Measurements from ENCODE around the gene ARHGAP12.

Gene ARHGAP12

DNA sequence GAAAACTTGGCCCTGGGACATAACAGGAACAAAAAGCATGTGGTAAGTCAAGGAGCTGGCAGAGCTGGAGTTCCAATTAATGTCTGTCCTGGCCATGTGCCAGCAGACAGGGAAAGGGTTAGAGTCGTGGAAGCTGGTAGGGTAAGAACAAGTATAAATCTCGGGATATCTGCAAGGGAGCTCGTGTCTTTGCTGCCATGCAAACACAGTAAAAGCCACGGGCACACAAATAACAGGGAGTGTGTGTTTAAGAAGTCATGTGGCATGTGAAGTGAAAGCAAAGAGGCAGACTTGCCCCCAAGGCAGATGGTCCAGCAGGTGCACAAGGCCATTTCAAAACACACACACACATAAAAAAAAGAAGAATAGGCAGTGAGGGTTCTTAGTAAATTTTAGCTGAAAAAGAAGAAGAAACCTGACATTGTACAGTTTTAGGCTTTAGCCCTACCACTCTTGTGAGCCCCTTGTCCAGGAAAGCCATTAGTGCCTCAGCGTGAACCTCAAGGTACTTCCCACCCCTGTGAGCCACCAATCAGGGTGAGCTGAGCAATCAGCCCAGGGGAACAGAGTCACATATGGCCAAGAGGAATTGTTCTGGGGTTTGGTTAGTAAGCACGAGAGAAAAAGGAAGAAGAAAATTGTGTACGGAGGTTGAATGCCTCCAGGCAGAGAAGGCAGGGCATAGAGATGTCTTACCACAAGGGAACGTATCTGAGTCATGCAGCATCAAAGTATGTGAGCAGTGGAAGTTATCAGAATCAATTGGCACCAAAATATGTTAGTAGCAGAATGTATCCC lies 32.8 kb upstream of the ARHGAP12 start:
- no peaks in the 10 kb centered on the region for H3K36me3 ChIP-seq (ENCODE audit: insufficient read depth, low read length)
- no peaks in the 10 kb centered on the region for H3K9me3 ChIP-seq (ENCODE audit: insufficient read depth, low read depth, low read length)
- no peaks in the 10 kb centered on the region for H3K27me3 ChIP-seq (ENCODE audit: insufficient read depth, low read length)
- H3K4me1 ChIP-seq (ENCODE audit: insufficient read depth, low read length): no peaks in the 10 kb centered on the region
- H3K27ac ChIP-seq (ENCODE audit: low read depth, low read length): no peak overlapping the region
- no peak overlapping the region for H3K4me3 ChIP-seq (ENCODE audit: low read length)
- no peak overlapping the region for H3K9ac ChIP-seq (ENCODE audit: low read depth, low read length)
- 90% methylated on average over 8 of the region's 8 CpGs for WGBS

DNA sequence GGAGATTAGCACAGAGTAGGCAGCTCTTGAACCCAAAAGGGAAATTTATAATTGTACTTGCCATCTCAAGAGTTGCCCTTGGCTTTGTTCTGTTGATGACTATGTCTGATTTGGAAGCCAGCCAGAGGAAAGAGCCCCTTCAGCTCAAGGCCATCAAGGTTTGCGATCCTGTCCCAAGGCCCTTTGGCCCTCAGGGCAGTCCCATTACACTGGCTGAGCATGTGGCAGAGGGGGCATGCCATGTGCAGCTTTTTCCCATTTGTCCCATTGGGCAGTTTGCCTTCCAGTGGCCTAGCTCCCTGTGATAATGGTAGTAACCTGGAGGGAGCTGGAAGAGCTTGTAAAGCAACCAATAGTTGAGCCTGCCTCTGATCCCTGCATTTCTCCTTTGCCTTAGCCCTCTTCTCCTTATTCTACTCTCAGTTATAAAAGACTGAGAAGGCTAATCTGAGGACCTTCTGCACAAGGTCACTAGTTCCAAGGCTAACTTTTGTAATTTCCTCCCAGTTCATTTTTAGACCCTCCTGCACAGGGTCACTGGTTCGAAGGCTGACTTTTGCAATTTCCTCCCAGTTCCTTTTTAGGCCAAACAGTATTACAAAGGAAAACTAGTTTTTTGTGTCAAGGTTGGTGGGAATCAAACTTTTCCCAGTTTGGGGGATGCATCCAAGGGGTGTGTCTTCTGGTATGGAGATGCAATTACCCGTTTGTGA lies 31.0 kb upstream of the ARHGAP12 start:
- no peak overlapping the region for H3K9ac ChIP-seq (ENCODE audit: low read depth, low read length)
- 79% methylated on average over 3 of the region's 3 CpGs for WGBS
- H3K9me3 ChIP-seq (ENCODE audit: insufficient read depth, low read depth, low read length): peaks cover 5% of the 10 kb centered on the region; the same call in 1 of the 2 replicates
- no peaks in the 10 kb centered on the region for H3K27me3 ChIP-seq (ENCODE audit: insufficient read depth, low read length)
- no peaks in the 10 kb centered on the region for H3K36me3 ChIP-seq (ENCODE audit: insufficient read depth, low read length)
- no peaks in the 10 kb centered on the region for H3K4me1 ChIP-seq (ENCODE audit: insufficient read depth, low read length)
- no peak overlapping the region for H3K27ac ChIP-seq (ENCODE audit: low read depth, low read length)
- no peak overlapping the region for H3K4me3 ChIP-seq (ENCODE audit: low read length)

DNA sequence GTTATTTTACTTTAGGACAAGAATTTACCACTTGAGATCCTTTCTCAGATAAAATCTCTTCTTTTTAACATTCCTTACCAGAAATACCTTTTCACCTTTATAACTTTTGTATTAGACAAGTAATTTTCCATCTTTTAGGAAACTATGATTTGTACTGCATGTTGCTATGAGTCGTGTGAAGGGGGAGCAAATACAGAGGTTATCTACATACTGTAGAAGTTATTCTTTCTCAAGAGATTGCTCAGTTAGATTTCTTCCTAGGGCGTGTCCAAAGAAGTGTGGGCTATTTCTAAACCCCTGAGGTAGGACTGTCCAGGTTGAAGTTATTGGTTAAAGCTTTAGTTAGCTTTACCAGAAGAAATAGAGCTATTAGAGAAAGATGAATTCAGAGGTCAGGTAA lies 30.2 kb upstream of the ARHGAP12 start:
- H3K27me3 ChIP-seq (ENCODE audit: insufficient read depth, low read length): no peaks in the 10 kb centered on the region
- no peak overlapping the region for H3K4me3 ChIP-seq (ENCODE audit: low read length)
- no peak overlapping the region for H3K9ac ChIP-seq (ENCODE audit: low read depth, low read length)
- 81% methylated on average over 2 of the region's 2 CpGs for WGBS
- H3K36me3 ChIP-seq (ENCODE audit: insufficient read depth, low read length): no peaks in the 10 kb centered on the region
- H3K4me1 ChIP-seq (ENCODE audit: insufficient read depth, low read length): no peaks in the 10 kb centered on the region
- H3K9me3 ChIP-seq (ENCODE audit: insufficient read depth, low read depth, low read length): peaks cover 10% of the 10 kb centered on the region; the same call in 1 of the 2 replicates
- no peak overlapping the region for H3K27ac ChIP-seq (ENCODE audit: low read depth, low read length)

DNA sequence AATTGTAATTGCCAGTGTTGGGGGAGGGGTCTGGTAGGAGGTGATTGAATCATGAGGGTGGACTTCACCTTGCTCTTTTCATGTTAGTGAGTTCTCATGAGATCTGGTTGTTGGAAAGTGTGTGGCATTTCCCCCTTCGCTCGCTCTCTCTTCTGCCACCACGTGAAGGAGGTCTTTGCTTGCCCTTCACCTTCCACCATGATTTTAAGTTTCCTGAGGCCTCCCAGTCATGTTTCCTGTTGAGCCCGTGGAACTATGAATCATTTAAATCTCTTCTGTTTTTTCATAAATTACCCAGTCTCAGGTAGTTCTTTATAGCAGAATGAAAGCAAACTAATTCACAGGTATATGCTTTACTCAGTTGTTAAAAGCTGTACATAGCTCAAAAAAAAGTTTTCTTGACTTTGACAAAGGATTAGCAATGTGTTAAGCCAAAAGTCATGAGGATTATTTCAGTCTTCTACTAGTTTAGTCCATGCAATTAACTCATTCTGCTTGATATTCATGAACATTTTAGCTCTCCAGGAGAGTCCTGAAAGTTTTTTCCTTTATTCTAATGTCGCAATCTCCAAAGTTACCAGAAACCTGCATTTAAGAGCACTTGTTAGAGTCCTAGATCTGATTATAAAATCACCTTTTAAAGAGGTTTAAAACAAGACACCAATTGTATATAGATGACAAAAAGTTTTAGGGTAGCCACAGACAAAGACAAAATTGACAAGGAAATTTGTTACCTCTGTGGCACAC lies 27.7 kb upstream of the ARHGAP12 start:
- Histone ChIP-seq H3K9me3 (ENCODE audit: insufficient read depth, low read depth, low read length) (peaks cover 15% of the 10 kb centered on the region; the same call in 1 of the 2 replicates), H3K27ac (ENCODE audit: low read depth, low read length) (no peak overlapping the region), H3K9ac (ENCODE audit: low read depth, low read length) (no peak overlapping the region), H3K27me3 (ENCODE audit: insufficient read depth, low read length) (no peaks in the 10 kb centered on the region), H3K36me3 (ENCODE audit: insufficient read depth, low read length) (no peaks in the 10 kb centered on the region), H3K4me1 (ENCODE audit: insufficient read depth, low read length) (no peaks in the 10 kb centered on the region), H3K4me3 (ENCODE audit: low read length) (no peak overlapping the region)
- WGBS: 95% methylated on average over 5 of the region's 5 CpGs

DNA sequence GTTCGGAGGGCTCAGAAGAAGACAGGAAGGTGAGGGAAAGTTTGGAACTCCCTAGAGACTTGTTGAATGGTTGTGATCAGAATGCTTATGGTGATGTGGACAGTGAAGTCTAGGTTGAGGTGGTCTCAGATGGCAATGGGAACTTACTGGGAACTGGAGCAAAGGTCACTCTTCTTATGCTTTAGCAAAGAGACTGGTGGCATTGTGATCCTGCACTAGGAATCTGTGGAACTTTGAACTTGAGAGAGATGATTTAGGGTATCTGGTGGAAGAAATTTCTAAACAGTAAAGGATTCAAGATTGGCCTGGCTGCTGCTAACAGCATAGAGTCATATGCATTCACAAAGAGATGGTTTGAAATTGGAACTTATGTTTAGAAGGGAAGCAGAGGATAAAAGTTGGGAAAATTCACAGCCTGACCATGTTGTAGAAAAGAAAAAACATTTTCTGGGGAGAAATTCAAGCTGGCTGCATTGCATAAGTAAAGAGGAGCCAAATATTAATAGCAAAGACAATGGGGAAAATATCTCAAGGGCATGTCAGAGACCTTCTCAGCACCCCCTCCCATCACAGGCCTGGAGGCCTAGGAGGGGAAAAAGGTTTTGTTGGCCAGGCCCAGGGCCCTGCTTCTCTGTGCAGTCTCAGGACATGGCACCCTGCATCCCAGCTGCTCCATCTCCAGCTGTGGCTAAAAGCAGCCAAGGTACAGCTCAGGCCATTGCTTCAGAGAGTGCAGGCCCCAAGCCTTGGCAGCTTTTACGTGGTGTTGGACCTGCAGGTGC lies 26.0 kb upstream of the ARHGAP12 start:
- Histone ChIP-seq H3K27me3 (ENCODE audit: insufficient read depth, low read length) (no peaks in the 10 kb centered on the region), H3K9me3 (ENCODE audit: insufficient read depth, low read depth, low read length) (peaks cover 15% of the 10 kb centered on the region; the same call in 1 of the 2 replicates), H3K4me1 (ENCODE audit: insufficient read depth, low read length) (no peaks in the 10 kb centered on the region), H3K36me3 (ENCODE audit: insufficient read depth, low read length) (no peaks in the 10 kb centered on the region), H3K4me3 (ENCODE audit: low read length) (no peak overlapping the region), H3K9ac (ENCODE audit: low read depth, low read length) (no peak overlapping the region), H3K27ac (ENCODE audit: low read depth, low read length) (no peak overlapping the region)
- 93% methylated on average over 2 of the region's 2 CpGs for WGBS

DNA sequence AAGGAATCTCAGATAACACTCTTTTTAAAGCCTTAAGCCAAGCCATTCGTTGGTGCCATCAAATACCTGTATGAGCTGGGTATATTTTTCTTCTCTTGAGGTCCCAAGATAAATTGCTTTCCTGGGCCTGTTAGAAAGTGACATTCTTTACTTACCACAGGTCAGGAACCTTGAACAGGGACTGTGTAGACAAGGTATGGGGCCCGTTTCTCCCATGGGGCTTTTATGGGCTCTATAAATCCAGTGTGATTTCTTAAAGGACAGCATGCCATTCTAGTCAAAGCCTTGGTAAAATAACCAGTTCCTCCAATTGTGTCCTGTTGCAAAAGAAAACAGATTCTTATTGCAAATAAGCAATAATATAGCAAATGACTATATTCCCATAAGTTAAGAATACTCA lies 24.8 kb upstream of the ARHGAP12 start:
- no peaks in the 10 kb centered on the region for H3K36me3 ChIP-seq (ENCODE audit: insufficient read depth, low read length)
- H3K27me3 ChIP-seq (ENCODE audit: insufficient read depth, low read length): no peaks in the 10 kb centered on the region
- no peak overlapping the region for H3K9ac ChIP-seq (ENCODE audit: low read depth, low read length)
- no peaks in the 10 kb centered on the region for H3K4me1 ChIP-seq (ENCODE audit: insufficient read depth, low read length)
- peaks cover 15% of the 10 kb centered on the region; the same call in 1 of the 2 replicates for H3K9me3 ChIP-seq (ENCODE audit: insufficient read depth, low read depth, low read length)
- H3K27ac ChIP-seq (ENCODE audit: low read depth, low read length): no peak overlapping the region
- no peak overlapping the region for H3K4me3 ChIP-seq (ENCODE audit: low read length)
- WGBS: 85% methylated on average over 2 of the region's 2 CpGs

DNA sequence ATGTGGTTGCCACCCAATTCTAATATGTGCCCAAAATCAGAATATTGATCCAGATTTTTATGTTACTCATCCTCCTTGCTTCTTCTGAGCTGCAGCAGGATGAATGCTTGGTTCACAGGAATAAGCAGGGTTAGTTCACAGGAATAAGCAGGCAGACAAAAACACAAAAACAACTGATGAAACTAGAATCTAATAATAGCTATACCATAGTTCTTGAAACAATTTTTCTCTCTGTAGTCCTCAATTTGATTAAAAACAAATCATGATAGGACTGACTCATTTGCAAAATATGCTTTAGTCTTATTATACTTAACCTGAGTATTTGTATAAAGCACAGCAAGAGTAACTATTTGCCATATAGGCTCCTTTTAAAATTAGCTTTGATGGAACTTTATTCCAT lies 24.4 kb upstream of the ARHGAP12 start:
- no peak overlapping the region for H3K27ac ChIP-seq (ENCODE audit: low read depth, low read length)
- H3K9ac ChIP-seq (ENCODE audit: low read depth, low read length): no peak overlapping the region
- peaks cover 15% of the 10 kb centered on the region; the same call in 1 of the 2 replicates for H3K9me3 ChIP-seq (ENCODE audit: insufficient read depth, low read depth, low read length)

DNA sequence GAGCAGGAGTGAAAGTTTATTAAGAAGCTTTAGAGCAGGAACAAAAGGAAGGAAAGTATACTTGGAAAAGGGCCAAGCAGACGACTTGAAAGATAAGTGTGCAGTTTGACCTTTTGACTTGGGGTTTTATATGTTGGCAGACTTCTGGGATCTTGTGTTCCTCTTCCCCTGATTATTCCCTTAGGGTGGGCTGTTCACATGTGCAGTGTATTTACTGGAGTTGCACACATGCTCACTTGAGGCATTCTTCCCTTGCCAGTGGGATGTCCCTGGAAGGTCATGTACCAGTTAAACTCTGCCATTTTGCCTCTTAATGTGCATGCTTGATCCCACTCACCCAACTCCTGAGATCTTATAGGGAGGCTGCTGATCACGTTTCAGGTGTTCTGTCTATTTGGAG lies 23.4 kb upstream of the ARHGAP12 start:
- Histone ChIP-seq H3K9ac (ENCODE audit: low read depth, low read length) (no peak overlapping the region), H3K27ac (ENCODE audit: low read depth, low read length) (no peak overlapping the region), H3K27me3 (ENCODE audit: insufficient read depth, low read length) (no peaks in the 10 kb centered on the region), H3K4me1 (ENCODE audit: insufficient read depth, low read length) (no peaks in the 10 kb centered on the region), H3K9me3 (ENCODE audit: insufficient read depth, low read depth, low read length) (peaks cover 15% of the 10 kb centered on the region; the same call in 1 of the 2 replicates), H3K36me3 (ENCODE audit: insufficient read depth, low read length) (no peaks in the 10 kb centered on the region), H3K4me3 (ENCODE audit: low read length) (no peak overlapping the region)
- 93% methylated on average over 2 of the region's 2 CpGs for WGBS

More for the DNA sequence above, 24.4 kb upstream of the ARHGAP12 start:
- H3K4me1 ChIP-seq (ENCODE audit: insufficient read depth, low read length): no peaks in the 10 kb centered on the region
- H3K4me3 ChIP-seq (ENCODE audit: low read length): no peak overlapping the region
- no peaks in the 10 kb centered on the region for H3K36me3 ChIP-seq (ENCODE audit: insufficient read depth, low read length)
- H3K27me3 ChIP-seq (ENCODE audit: insufficient read depth, low read length): no peaks in the 10 kb centered on the region

DNA sequence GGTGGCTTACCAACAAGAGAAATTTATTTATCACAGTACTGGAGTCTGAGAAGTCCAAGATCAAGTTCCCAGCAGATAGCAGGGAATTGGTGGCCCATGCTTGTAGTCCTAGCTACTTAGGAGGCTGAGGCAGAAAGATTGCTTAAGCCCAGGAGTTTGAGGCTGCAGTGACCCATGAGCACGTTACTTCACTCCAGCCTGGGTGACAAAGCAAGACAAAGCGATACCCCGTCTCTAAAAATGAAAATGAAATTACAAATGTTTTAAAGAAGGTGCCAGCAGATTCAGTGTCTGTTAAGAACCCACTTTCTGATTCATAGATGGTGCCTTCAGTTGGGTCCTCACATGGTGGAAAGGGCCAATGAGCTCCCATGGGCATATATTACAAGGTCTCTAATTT lies 20.6 kb upstream of the ARHGAP12 start:
- Histone ChIP-seq H3K9me3 (ENCODE audit: insufficient read depth, low read depth, low read length) (0 out of 2 replicates have a peak, but pooled peaks cover 7% of the 10 kb centered on the region), H3K27ac (ENCODE audit: low read depth, low read length) (no peak overlapping the region), H3K36me3 (ENCODE audit: insufficient read depth, low read length) (no peaks in the 10 kb centered on the region), H3K27me3 (ENCODE audit: insufficient read depth, low read length) (no peaks in the 10 kb centered on the region), H3K4me3 (ENCODE audit: low read length) (no peak overlapping the region), H3K9ac (ENCODE audit: low read depth, low read length) (no peak overlapping the region), H3K4me1 (ENCODE audit: insufficient read depth, low read length) (peaks cover 12% of the 10 kb centered on the region)
- 98% methylated on average over 3 of the region's 3 CpGs for WGBS

DNA sequence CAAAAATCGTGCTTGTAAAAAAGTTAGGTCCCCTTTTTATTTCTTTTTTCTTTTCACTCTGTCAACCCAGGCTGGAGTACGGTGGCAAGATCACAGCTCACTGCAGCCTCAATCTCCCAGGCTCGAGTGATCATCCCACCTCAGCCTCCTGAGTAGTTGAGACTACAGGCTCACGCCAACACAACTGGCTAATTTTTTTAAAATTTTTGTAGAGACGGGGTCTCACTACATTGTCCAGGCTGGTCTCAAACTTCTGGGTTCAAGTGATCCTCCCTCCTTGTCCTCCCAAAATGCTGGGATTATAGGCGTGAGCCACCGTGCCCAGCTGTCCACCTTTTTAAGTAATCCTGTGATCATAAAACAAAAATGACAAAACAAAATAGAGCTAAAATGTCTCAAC lies 19.4 kb upstream of the ARHGAP12 start:
- Histone ChIP-seq H3K27ac (ENCODE audit: low read depth, low read length) (no peak overlapping the region), H3K4me1 (ENCODE audit: insufficient read depth, low read length) (peaks cover 15% of the 10 kb centered on the region), H3K9ac (ENCODE audit: low read depth, low read length) (no peak overlapping the region), H3K4me3 (ENCODE audit: low read length) (no peak overlapping the region), H3K9me3 (ENCODE audit: insufficient read depth, low read depth, low read length) (no peaks in the 10 kb centered on the region), H3K36me3 (ENCODE audit: insufficient read depth, low read length) (no peaks in the 10 kb centered on the region), H3K27me3 (ENCODE audit: insufficient read depth, low read length) (no peaks in the 10 kb centered on the region)
- 95% methylated on average over 7 of the region's 7 CpGs for WGBS
